ENCODE data around the gene POT1. TPM values are rescaled to one million over a fixed set of nuclear protein-coding genes. Genes with fewer than 3 reads are reported as not detected.

POT1 gene
- polyA plus RNA-seq, 2 donors = 2.8 to 4.3 TPM

DNA sequence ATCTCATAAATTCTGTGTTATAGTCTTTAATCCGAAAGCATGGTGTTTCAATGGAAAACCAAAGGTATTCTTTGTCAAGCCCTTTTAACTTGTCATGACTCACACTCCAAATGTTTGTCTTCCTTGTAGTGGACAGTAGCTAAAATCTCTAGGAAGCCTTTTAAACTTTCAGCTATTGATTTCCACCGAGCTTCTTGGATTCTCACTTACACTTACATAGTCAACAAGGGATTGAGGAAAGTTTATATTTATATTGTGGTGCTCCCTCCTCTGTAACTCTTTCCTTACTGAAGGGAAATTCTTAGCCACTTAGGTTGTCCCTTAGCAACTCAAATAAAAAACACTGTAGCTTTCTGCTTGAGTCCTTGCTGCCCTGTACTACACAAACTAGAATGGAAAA lies 132.9 kb downstream of the POT1 start:
- H3K4me3 ChIP-seq (ENCODE audit: low read depth in 1 of 2, low read length in 2 of 2) = no peak overlapping the region
- WGBS, 2 donors = 53 to 54% methylated on average over 2 of the region's 2 CpGs
- no peaks in the 10 kb centered on the region for H3K36me3 ChIP-seq (ENCODE audit: control insufficient read depth in 2 of 2, insufficient read depth in 2 of 2, low read length in 1 of 2)
- peaks cover 0 to 4% of the 10 kb centered on the region in 2 donors for H3K27me3 ChIP-seq (ENCODE audit: control insufficient read depth in 1 of 2, insufficient read depth in 2 of 2, low read length in 2 of 2)
- no peak overlapping the region for H3K27ac ChIP-seq (ENCODE audit: low read depth in 2 of 2, low read length in 1 of 2)
- H3K9me3 ChIP-seq (ENCODE audit: control insufficient read depth in 2 of 2, insufficient read depth in 1 of 2, low read depth in 1 of 2, low read length in 1 of 2) = no peaks in the 10 kb centered on the region
- H3K4me1 ChIP-seq (ENCODE audit: control insufficient read depth in 2 of 2, insufficient read depth in 2 of 2, low read length in 1 of 2) = no peaks in the 10 kb centered on the region

GRCh38 chr7:124792696-124793095 lies 136.9 kb downstream of the POT1 start:
- 76 to 85% methylated on average over 3 of the region's 3 CpGs for WGBS, 2 donors
- Histone ChIP-seq H3K27ac (ENCODE audit: low read depth in 2 of 2, low read length in 1 of 2) (no peak overlapping the region), H3K36me3 (ENCODE audit: control insufficient read depth in 2 of 2, insufficient read depth in 2 of 2, low read length in 1 of 2) (no peaks in the 10 kb centered on the region)

DNA sequence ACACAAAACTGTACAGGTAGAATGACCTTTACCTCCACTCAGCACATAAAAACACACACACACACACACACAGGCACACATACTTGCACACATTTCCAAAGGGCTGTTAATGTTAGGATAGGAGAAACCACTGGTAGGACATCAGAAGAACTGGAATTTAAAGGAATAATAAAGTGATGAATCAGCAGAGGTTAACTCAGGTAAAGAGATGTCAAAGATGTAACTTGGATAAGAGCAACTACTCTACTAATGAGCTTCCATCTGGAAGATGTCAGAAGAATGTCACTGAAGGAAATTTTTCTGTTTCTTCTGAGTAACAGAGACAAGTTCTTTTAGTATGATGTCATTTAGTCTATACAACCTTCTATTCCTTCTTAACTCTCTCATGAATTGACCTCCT lies 137.6 kb downstream of the POT1 start:
- Histone ChIP-seq H3K9me3 (ENCODE audit: control insufficient read depth in 2 of 2, insufficient read depth in 1 of 2, low read depth in 1 of 2, low read length in 1 of 2) (no peaks in the 10 kb centered on the region), H3K4me3 (ENCODE audit: low read depth in 1 of 2, low read length in 2 of 2) (no peak overlapping the region), H3K36me3 (ENCODE audit: control insufficient read depth in 2 of 2, insufficient read depth in 2 of 2, low read length in 1 of 2) (no peaks in the 10 kb centered on the region), H3K27me3 (ENCODE audit: control insufficient read depth in 1 of 2, insufficient read depth in 2 of 2, low read length in 2 of 2) (peaks cover 4 to 5% of the 10 kb centered on the region in 2 donors), H3K4me1 (ENCODE audit: control insufficient read depth in 2 of 2, insufficient read depth in 2 of 2, low read length in 1 of 2) (no peaks in the 10 kb centered on the region), H3K27ac (ENCODE audit: low read depth in 2 of 2, low read length in 1 of 2) (no peak overlapping the region)

More at GRCh38 chr7:124792696-124793095, 136.9 kb downstream of the POT1 start:
- H3K4me1 ChIP-seq (ENCODE audit: control insufficient read depth in 2 of 2, insufficient read depth in 2 of 2, low read length in 1 of 2) = no peaks in the 10 kb centered on the region
- H3K9me3 ChIP-seq (ENCODE audit: control insufficient read depth in 2 of 2, insufficient read depth in 1 of 2, low read depth in 1 of 2, low read length in 1 of 2) = no peaks in the 10 kb centered on the region
- no peak overlapping the region for H3K4me3 ChIP-seq (ENCODE audit: low read depth in 1 of 2, low read length in 2 of 2)
- peaks cover 4 to 5% of the 10 kb centered on the region in 2 donors for H3K27me3 ChIP-seq (ENCODE audit: control insufficient read depth in 1 of 2, insufficient read depth in 2 of 2, low read length in 2 of 2)

GRCh38 chr7:124791426-124791825 lies 138.2 kb downstream of the POT1 start:
- no peak overlapping the region for H3K27ac ChIP-seq (ENCODE audit: low read depth in 2 of 2, low read length in 1 of 2)
- WGBS, 2 donors = 60 to 70% methylated on average over 4 of the region's 4 CpGs
- no peaks in the 10 kb centered on the region for H3K4me1 ChIP-seq (ENCODE audit: control insufficient read depth in 2 of 2, insufficient read depth in 2 of 2, low read length in 1 of 2)
- H3K36me3 ChIP-seq (ENCODE audit: control insufficient read depth in 2 of 2, insufficient read depth in 2 of 2, low read length in 1 of 2) = no peaks in the 10 kb centered on the region
- no peaks in the 10 kb centered on the region for H3K9me3 ChIP-seq (ENCODE audit: control insufficient read depth in 2 of 2, insufficient read depth in 1 of 2, low read depth in 1 of 2, low read length in 1 of 2)
- peaks cover 4 to 5% of the 10 kb centered on the region in 2 donors for H3K27me3 ChIP-seq (ENCODE audit: control insufficient read depth in 1 of 2, insufficient read depth in 2 of 2, low read length in 2 of 2)
- H3K4me3 ChIP-seq (ENCODE audit: low read depth in 1 of 2, low read length in 2 of 2) = no peak overlapping the region

DNA sequence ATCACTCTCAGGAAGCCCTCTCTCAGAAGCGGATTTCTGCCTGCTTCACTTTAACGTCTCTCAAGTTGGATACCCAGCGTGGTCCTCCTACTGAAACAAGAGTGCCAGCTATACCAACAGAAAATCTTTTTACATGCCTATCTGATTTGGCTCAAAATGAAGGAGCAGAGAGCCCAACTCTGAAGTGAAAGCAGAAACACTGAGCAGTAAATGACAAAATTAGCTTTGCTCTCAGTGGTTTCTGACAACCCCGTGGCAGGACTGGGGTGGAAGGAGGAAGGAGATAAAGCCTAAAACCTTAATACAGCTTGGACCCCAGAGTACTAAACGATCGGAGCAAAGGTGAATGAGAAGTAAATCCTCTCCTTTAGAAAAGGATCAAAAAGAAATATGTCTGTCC lies 139.0 kb downstream of the POT1 start:
- Histone ChIP-seq H3K4me1 (ENCODE audit: control insufficient read depth in 2 of 2, insufficient read depth in 2 of 2, low read length in 1 of 2) (no peaks in the 10 kb centered on the region), H3K27ac (ENCODE audit: low read depth in 2 of 2, low read length in 1 of 2) (no peak overlapping the region), H3K9me3 (ENCODE audit: control insufficient read depth in 2 of 2, insufficient read depth in 1 of 2, low read depth in 1 of 2, low read length in 1 of 2) (no peaks in the 10 kb centered on the region), H3K27me3 (ENCODE audit: control insufficient read depth in 1 of 2, insufficient read depth in 2 of 2, low read length in 2 of 2) (peaks cover 4 to 5% of the 10 kb centered on the region in 2 donors), H3K4me3 (ENCODE audit: low read depth in 1 of 2, low read length in 2 of 2) (no peak overlapping the region), H3K36me3 (ENCODE audit: control insufficient read depth in 2 of 2, insufficient read depth in 2 of 2, low read length in 1 of 2) (no peaks in the 10 kb centered on the region)
- WGBS, 2 donors = 67 to 68% methylated on average over 6 of the region's 6 CpGs

- Histone ChIP-seq H3K27ac (ENCODE audit: low read depth in 2 of 2, low read length in 1 of 2) (no peak overlapping the region), H3K9me3 (ENCODE audit: control insufficient read depth in 2 of 2, insufficient read depth in 1 of 2, low read depth in 1 of 2, low read length in 1 of 2) (no peaks in the 10 kb centered on the region), H3K36me3 (ENCODE audit: control insufficient read depth in 2 of 2, insufficient read depth in 2 of 2, low read length in 1 of 2) (no peaks in the 10 kb centered on the region), H3K27me3 (ENCODE audit: control insufficient read depth in 1 of 2, insufficient read depth in 2 of 2, low read length in 2 of 2) (peaks cover 0 to 5% of the 10 kb centered on the region in 2 donors), H3K4me3 (ENCODE audit: low read depth in 1 of 2, low read length in 2 of 2) (no peak overlapping the region), H3K4me1 (ENCODE audit: control insufficient read depth in 2 of 2, insufficient read depth in 2 of 2, low read length in 1 of 2) (no peaks in the 10 kb centered on the region)
- 62 to 66% methylated on average over 6 of the region's 6 CpGs for WGBS, 2 donors
These were observed 143.6 kb downstream of the POT1 start for GRCh38 chr7:124785994-124786393.

- no peak overlapping the region for H3K4me3 ChIP-seq (ENCODE audit: low read depth in 1 of 2, low read length in 2 of 2)
- H3K4me1 ChIP-seq (ENCODE audit: control insufficient read depth in 2 of 2, insufficient read depth in 2 of 2, low read length in 1 of 2) = no peaks in the 10 kb centered on the region
- no peak overlapping the region for H3K27ac ChIP-seq (ENCODE audit: low read depth in 2 of 2, low read length in 1 of 2)
- WGBS, 2 donors = 42% methylated on average over 9 of the region's 9 CpGs
- H3K36me3 ChIP-seq (ENCODE audit: control insufficient read depth in 2 of 2, insufficient read depth in 2 of 2, low read length in 1 of 2) = no peaks in the 10 kb centered on the region
- no peaks in the 10 kb centered on the region for H3K27me3 ChIP-seq (ENCODE audit: control insufficient read depth in 1 of 2, insufficient read depth in 2 of 2, low read length in 2 of 2)
- no peaks in the 10 kb centered on the region for H3K9me3 ChIP-seq (ENCODE audit: control insufficient read depth in 2 of 2, insufficient read depth in 1 of 2, low read depth in 1 of 2, low read length in 1 of 2)
These were observed 144.5 kb downstream of the POT1 start for GRCh38 chr7:124784879-124785818.

DNA sequence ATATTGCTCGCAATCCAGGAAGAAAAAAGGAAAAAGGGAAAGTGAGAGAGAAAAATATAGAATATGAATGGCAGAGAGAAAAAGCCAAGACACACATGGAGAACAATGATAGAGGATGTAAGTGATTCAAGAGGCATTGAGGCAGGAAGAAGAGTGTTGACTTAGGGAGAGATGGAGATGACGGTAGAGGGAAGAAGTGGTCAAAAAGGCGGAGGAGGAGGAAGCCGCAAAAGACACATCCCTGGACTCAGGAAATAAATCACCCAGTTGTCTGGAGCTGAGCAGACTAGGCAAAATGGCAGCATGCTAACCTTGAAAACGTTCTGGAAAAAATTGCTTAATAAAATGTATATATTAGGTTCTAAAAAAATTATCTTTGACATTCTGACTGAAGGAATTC lies 146.4 kb downstream of the POT1 start:
- H3K4me3 ChIP-seq (ENCODE audit: low read depth in 1 of 2, low read length in 2 of 2) = no peak overlapping the region
- H3K9me3 ChIP-seq (ENCODE audit: control insufficient read depth in 2 of 2, insufficient read depth in 1 of 2, low read depth in 1 of 2, low read length in 1 of 2) = no peaks in the 10 kb centered on the region
- H3K27ac ChIP-seq (ENCODE audit: low read depth in 2 of 2, low read length in 1 of 2) = no peak overlapping the region
- H3K27me3 ChIP-seq (ENCODE audit: control insufficient read depth in 1 of 2, insufficient read depth in 2 of 2, low read length in 2 of 2) = no peaks in the 10 kb centered on the region
- no peaks in the 10 kb centered on the region for H3K4me1 ChIP-seq (ENCODE audit: control insufficient read depth in 2 of 2, insufficient read depth in 2 of 2, low read length in 1 of 2)
- H3K36me3 ChIP-seq (ENCODE audit: control insufficient read depth in 2 of 2, insufficient read depth in 2 of 2, low read length in 1 of 2) = no peaks in the 10 kb centered on the region
- WGBS, 2 donors = 77 to 81% methylated on average over 5 of the region's 5 CpGs

DNA sequence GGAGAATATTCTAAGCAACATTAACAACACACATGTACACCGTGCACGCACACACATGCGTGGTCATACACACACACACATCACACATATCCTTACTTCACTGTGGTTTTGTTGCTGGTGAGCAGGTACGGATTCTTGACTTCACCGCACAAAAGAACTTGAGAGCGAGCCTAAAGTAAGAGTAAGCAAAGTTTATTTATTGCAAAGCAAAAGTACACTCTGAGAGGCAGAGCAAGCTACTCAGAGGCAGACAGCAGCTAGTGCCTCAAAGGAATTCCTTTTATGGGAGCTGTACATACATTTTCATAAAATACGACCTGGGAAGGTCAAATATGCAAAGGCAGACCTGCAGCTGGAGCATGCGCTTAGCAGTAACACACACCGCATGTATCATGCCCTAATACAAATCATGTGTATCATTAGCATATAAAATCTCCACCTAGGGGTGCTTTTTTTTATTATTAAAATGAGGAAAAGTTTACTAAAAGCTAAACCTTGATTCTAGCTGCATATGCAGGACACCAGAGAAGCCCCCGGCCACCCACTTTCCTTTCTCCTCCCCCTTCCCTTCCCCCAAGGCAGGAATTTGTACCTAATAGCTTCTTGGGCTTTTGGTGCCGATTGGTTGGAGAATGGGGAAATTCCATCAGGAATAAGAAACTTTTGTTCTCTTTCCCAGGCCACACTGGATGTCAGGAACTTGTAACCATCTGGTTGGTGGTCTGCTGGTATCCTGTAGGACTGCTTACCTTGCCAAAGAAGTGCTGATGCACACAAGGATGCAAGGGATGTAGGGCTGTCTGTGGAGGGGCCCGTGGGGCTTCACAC lies 147.5 kb downstream of the POT1 start:
- no peaks in the 10 kb centered on the region for H3K9me3 ChIP-seq (ENCODE audit: control insufficient read depth in 2 of 2, insufficient read depth in 1 of 2, low read depth in 1 of 2, low read length in 1 of 2)
- H3K27ac ChIP-seq (ENCODE audit: low read depth in 2 of 2, low read length in 1 of 2) = no peak overlapping the region
- no peaks in the 10 kb centered on the region for H3K36me3 ChIP-seq (ENCODE audit: control insufficient read depth in 2 of 2, insufficient read depth in 2 of 2, low read length in 1 of 2)
- WGBS, 2 donors = 77 to 81% methylated on average over 12 of the region's 12 CpGs
- H3K4me1 ChIP-seq (ENCODE audit: control insufficient read depth in 2 of 2, insufficient read depth in 2 of 2, low read length in 1 of 2) = no peaks in the 10 kb centered on the region
- no peak overlapping the region for H3K4me3 ChIP-seq (ENCODE audit: low read depth in 1 of 2, low read length in 2 of 2)
- no peaks in the 10 kb centered on the region for H3K27me3 ChIP-seq (ENCODE audit: control insufficient read depth in 1 of 2, insufficient read depth in 2 of 2, low read length in 2 of 2)
